Activated effector memory CD4-positive, alpha-beta T cell treated with anti-CD3 and anti-CD28 coated beads, Interleukin-2, amount 50 U/mL, for 16 hours (primary cell): ENCODE results near the gene GAK.
"Not testable (repeated sequence)": the region's sequence is repeated elsewhere in the genome, so short reads cannot be mapped to it uniquely, and the experiment has no call there.

Experiments
- DNase-seq: peaks from one replicate; pipeline ENCODE4 v3.0.0-alpha.2; 2020

GAK gene

GRCh38 chr4:931960-932712 lies at the start of gene GAK, which contains the start of gene TMEM175:
Gene GAK, minus strand, starts transcription at chr4:932316. Its CDS starts 129 bp downstream, at chr4:932187.
Gene TMEM175, plus strand, starts transcription at chr4:932460. Its CDS starts 15,280 bp downstream, at chr4:947740.
- DNase-seq, result peak; percentile 99

- DNase-seq, result no peak
Observed at GRCh38 chr4:978957-979701, 47.0 kb upstream of the GAK start.

GRCh38 chr4:976016-976415 lies 43.9 kb upstream of the GAK start:
- not testable (repeated sequence) for DNase-seq

GRCh38 chr4:974668-975067 lies 42.6 kb upstream of the GAK start:
- no peak for DNase-seq

- DNase-seq, result peak; percentile 96
Observed at GRCh38 chr4:973431-974397, 41.6 kb upstream of the GAK start, which contains the start of gene DGKQ. Gene DGKQ, minus strand, starts transcription at chr4:973569. Its CDS starts 87 bp downstream, at chr4:973482.

GRCh38 chr4:972651-973424 lies 40.7 kb upstream of the GAK start:
- peak; percentile 87 for DNase-seq

- no peak for DNase-seq
Observed at GRCh38 chr4:971666-972500, 39.8 kb upstream of the GAK start.

- no peak for DNase-seq
Observed at GRCh38 chr4:970854-971520, 38.9 kb upstream of the GAK start.

- DNase-seq, result no peak
Observed at GRCh38 chr4:970046-970745, 38.1 kb upstream of the GAK start.

GRCh38 chr4:968621-969394 lies 36.7 kb upstream of the GAK start:
- no peak for DNase-seq

- no peak for DNase-seq
Observed at GRCh38 chr4:968221-968620, 36.1 kb upstream of the GAK start.

- DNase-seq, result no peak
Observed at GRCh38 chr4:967113-968104, 35.3 kb upstream of the GAK start.

GRCh38 chr4:966266-967112 lies 34.4 kb upstream of the GAK start:
- no peak for DNase-seq

GRCh38 chr4:965766-966134 lies 33.6 kb upstream of the GAK start:
- no peak for DNase-seq

- DNase-seq, result peak; percentile 60
Observed at GRCh38 chr4:965048-965765, 33.1 kb upstream of the GAK start.
